Fibroblast of skin of right quadriceps (primary cell): ENCODE data around the gene SAMD11.
A peak's percentile ranks its signal among the peaks of the same experiment; 100 is the strongest.
"Not testable (repeated sequence)": the region's sequence is repeated elsewhere in the genome, so short reads cannot be mapped to it uniquely, and the experiment has no call there.

Experiments
- DNase-seq: peaks from one replicate; pipeline ENCODE4 v3.0.0-alpha.2; 2013

SAMD11 gene

DNA sequence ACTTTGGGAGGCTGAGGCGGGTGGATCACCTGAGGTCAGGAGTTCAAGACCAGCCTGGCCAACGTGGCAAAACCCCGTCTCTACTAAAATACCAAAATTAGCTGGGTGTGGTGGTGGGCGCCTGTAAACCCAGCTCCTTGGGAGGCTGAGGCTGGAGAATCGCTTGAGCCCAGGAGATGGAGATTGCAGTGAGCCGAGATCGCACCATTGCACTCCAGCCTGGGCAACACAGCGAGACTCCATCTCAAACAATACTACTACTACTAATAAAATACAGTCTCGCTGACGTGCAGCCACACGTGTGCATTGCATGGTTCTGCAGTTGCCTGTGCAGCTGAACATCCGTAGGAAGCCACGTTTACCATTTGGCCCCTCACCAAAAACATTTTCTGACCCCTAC is 23.1 kb downstream of the SAMD11 start:
- not testable (repeated sequence) for DNase-seq

DNA sequence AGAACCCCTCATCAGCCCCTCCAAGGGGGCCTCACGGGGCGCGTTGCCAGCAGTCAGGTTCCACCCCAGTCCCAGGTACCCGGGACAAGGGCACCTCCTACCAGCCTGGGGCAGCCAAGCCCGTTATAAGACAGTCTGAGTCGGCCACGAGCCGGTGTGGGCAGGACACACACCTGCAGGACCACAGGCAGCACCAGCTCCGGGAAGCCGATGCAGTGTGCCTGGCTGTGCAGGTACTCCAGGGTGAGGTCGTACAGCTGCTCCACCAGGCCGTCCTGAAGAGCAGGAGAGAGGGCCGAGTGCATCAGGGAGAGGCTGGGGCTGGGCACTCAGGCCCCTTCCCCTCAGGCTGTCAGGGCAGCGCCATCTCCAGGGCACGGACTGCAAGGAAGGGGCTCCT is 24.2 kb downstream of the SAMD11 start:
- DNase-seq = no peak

DNA sequence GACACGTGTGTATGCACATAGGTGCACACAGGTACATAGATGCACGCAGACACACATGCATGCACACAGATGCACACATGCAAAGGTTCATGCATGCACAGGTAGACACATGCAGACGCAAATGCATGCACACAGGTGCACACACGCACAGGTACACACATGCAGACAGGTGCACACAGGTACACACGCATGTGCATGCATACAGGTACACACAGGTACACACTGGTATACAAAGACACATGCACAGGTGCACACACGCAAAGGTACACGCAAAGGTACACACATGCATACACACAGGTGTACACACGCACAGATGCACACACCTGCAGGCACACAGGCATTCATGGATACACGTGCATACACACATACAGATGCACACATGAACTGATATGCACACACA is 26.5 kb downstream of the SAMD11 start:
- no peak for DNase-seq

DNA sequence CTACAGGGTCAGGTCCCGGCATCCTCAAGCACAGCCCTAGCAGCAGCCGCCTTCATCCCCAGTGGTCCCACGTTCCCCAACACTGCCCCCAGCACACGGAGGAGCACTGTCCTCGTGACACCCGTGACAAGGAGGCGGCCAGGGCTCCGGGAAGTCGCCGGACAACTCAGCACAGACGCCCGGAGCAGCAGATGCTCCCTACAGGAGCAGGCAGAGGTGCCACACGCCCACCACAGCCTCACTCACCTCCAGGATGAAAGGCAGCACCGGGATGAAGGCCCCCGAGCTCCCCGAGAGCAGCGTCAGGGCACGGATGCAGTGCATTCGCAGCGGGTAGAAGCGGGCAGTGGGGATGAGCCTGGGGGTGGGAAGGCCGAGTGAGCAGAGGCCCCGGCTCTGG is 27.2 kb downstream of the SAMD11 start:
- DNase-seq = no peak

DNA sequence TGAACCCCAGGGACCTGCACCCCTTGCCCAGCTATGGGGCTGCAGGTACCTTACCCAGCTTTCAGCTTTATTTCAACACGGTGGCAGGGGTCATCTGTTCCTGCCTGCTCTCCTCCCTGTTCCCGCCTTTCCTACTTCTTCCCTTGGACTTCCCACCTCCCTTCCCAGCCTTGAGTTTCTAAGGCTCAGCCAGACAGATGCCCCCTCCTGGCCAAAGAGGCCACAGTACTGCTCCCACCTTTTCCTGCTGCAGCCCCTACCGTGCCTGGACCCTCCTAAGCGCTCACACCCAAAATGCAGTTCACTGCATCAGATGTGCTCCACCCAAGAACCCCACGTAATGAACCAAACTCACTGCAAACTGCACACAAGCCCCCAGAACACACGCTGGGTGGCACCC is 27.6 kb downstream of the SAMD11 start:
- no peak for DNase-seq

DNA sequence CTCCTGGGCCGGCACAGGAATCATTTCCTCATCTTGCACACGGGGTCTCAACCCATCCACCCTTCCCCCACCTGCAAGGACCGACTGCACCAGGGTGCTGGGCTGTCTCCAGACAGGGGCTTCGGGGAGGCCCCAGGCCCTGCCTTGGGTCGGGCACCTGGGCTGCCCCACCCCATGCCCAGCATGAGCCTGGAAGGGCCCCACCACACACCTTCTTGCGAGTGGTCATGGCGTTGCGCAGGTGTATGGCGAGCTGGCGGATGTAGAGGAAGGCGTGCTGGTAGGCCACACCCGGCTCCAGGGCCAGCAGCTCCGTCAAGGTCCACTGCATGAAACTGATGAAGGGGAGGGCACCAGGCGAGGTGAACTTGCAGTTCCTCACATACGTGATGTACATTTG is 28.5 kb downstream of the SAMD11 start:
- no peak for DNase-seq

DNA sequence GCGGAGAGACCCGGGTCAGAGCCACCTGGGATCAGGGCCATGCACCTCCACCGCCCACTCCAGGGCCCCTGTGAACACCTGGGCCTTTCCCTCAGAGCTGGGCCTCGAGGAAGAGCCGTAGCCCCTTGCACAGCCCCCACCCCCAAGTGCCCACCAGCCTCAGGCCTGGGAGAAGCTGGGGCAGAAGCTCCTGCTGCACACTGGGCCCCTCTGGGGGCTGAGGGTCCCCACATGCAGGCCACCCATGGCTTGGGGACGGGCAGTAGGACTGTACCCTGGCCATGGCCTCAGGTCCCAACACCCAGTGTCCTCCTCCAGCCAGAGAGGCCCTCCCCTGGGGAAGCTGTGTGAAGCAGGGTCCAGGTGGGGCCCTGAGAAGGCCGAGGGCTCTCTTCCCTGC is 28.9 kb downstream of the SAMD11 start:
- no peak for DNase-seq

DNA sequence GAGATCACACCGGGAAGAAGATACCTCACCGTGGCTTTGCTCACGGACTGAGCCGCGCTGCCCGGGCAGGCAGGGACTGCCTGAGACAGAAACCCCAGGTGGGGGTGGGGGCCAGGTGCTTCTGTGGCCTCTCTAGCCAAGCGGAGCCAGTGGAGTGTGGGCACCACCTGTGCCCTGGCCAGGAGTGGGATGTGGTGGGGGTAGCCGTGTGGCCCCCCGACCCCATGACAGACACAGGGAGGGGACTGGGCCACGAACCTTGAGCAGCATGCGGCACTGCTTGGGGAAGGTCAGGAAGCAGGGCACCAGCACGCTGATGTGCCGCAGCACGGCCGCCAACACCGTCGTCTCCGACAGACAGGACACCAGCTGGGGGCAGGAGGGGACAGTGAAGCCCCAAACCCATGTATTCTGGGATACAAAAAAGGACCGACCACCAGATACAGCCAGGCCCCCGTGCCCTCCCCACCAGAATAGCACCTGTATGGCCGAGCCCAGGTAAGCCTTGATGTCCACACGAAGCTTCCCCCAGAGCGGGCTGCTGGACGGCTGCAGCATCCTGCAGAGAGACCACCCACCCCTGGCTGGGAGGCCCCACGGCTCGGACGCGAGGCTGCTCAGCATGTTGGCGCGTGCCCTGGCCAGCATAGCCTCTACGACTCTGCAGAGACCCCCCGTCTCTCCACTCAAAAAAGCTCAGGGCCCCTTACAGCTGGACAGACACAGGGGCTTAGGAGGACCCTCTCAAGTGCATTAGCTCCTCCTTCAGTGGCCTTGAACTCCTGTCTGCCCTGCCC is 30.0 kb downstream of the SAMD11 start:
- no peak for DNase-seq

DNA sequence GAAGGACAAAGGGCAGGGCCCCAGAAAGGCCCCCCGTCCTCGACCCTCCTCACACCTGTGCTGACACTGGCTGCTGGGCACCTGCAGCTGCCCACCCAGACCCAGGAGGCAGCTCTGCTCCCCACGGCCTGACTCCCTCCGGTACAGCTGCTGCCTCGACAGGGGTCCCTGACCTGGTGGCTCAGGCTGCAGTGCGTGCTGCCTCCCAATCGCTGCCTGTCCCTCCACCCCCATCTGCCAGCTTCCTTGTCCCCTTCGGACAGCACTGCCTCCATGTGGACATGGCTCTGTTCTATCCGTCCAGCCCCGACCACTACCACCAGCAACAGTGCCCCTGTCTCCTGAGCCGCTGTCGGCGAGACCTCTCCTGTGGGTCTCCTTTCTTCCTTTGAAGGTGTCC is 31.2 kb downstream of the SAMD11 start:
- no peak for DNase-seq

DNA sequence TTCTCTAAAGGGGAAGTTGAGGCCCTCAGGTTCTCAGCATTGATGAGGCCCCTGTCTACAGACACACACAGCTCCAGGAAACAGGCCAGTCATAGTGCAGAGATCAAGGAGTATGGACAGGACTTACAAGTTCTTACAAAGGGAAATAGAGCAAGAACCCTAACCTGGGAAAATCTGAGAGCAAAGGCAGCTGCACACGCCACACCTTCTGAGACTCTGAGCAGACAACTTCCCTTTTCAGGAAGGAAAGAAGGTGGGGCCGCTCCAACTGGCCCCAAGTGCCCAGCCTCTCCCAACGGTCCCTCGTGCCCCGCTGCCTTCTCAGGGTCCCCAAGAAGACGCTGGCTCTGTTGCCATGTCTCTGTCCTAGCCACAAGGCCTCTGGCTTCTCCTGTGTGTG is 31.8 kb downstream of the SAMD11 start:
- no peak for DNase-seq

DNA sequence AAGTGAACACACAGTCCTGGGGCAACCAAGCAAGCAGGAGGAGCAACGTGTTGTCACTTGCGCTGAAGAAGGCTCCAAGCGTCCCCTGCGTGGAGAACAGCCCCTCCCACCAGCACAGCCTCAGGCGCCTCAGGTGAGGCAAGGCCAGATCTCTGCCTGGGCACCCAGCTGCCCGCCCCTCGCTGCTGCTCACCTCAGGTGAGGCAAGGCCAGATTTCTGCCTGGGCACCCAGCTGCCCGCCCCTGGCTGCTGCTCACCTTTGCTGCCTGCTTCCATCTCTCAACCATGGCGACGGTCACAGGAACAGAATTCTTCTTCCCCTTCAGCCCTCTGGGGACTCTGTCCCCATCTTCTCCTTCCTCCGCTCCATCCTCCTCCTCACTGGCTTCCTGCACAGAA is 32.9 kb downstream of the SAMD11 start:
- DNase-seq = no peak

DNA sequence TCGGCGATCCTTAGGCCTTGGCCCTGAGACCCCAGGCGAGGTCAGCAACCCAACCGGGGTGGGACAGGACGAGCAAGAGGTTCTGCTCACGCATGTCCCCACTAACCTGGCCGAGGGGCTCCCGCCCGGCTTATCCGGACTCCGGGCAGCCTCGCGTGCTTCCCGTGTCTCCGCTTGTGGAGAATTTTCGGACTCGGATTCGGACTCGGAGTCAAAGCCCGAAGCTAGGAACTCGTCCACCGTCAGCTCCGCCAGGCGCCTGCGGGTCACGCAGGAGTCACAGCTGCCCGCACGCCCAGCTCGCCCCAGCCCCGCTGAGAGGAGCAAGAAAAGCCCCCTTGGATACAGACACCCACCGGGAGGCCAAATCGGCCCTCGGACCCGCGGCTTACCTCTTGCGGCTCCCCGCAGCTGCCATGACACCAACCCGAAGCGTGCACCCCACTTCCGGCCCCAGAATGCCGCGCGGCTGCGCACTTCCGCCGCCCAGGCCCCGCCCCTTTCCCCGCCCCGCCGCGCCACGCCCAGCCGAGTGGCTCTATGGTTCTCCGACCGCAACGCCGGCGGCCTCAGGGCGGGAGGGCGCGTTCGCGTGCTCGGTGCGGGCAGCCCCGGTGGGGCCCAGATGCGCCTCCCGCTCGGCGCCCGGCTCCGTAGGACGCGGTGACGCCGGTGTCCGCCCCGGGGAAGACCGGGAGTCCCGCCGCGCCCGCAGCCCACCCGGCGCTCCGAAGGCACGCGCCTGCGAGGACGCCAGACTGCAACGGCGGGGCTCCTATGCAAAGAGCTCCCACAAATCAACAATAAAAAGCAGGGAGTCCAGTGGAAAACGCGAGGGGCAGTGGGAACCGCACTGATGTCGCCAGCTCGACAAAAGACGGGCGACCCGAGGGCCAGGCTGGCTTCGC is 35.4 kb downstream of the SAMD11 start, which contains the start of gene NOC2L:
TSS of gene NOC2L (minus strand) at position 434 of the 908 bp plus-strand sequence. CDS start at position 418, 16 bp downstream.
- peak; percentile 88 for DNase-seq

DNA sequence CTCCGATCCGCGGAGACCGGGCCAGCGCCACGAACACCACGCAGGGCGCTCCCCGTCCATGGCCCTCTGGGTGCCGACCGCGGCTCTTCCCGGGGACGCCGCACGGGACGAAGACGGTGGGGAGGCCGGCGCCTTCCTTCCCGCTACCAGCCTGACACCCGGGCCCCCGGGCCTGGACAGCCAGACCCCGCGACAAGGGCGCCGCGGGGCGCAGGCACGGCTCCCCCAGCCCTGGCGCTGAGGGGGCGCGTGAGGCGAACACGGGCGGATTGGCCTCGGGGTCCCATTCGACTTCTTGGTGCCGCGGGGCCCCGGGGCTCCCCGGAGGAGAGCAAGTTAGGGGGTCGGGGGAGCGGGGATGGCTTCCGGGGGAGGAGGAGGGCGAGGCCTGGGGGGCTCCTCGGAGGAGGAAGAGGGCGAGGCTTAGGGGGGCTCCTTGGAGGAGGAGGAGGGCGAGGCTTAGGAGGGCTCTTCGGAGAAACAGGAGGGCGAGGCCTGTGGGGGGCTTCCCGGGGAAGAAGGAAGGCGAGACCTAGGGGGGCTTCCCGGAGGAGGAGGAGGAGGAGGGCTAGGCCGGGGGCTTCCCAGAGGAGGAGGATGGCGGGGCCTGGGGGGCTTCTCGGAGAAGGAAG is 36.1 kb downstream of the SAMD11 start:
- no peak for DNase-seq

DNA sequence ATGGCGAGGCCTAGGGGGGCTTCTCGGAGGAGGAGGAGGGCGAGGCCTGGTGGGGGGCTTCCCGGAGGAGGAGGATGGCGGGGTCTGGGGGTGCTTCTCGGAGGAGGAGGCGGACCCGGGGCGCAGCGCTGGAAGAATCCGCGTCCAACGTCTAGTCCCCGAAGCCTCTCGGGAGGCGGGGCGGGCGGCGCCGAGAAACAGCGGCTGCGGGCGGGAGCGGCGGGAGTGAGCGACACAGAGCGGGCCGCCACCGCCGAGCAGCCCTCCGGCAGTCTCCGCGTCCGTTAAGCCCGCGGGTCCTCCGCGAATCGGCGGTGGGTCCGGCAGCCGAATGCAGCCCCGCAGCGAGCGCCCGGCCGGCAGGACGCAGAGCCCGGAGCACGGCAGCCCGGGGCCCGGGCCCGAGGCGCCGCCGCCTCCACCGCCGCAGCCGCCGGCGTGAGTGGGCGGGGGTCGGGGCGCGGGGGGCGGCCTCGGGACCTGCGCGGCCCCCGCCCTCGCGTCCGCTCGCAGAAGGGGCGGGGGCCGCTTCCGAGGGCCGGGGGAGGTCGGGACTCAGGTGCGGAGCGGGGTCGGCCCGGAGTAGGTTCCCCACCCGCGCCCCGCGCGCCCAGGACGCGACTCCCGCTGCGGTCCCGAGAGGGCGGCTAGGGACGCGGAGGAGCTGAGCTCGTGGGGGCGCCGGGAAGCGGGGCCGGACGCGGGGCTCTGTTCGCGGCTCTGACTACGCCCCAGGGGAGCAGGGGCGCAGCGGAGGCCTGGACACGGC is 36.8 kb downstream of the SAMD11 start, which contains the start of gene KLHL17:
TSS of gene KLHL17 (plus strand) at position 222 of the 769 bp plus-strand sequence. CDS start at position 332, 110 bp downstream.
- DNase-seq = peak; percentile 74

DNA sequence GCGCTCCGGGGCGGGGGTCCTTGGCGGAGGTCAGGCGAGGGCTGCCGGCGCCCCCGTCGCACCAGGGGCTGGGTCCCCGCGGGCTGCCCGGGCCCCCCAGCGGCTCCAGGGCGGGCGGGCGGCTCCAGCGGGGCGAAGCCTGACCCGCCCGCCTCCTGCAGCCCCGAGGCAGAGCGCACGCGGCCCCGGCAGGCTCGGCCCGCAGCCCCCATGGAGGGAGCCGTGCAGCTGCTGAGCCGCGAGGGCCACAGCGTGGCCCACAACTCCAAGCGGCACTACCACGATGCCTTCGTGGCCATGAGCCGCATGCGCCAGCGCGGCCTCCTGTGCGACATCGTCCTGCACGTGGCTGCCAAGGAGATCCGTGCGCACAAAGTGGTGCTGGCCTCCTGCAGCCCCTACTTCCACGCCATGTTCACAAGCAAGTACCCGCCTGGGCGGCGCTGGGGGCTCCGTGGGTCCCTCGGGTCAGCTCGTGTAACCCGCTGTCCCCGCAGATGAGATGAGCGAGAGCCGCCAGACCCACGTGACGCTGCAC is 37.5 kb downstream of the SAMD11 start:
- DNase-seq = no peak

DNA sequence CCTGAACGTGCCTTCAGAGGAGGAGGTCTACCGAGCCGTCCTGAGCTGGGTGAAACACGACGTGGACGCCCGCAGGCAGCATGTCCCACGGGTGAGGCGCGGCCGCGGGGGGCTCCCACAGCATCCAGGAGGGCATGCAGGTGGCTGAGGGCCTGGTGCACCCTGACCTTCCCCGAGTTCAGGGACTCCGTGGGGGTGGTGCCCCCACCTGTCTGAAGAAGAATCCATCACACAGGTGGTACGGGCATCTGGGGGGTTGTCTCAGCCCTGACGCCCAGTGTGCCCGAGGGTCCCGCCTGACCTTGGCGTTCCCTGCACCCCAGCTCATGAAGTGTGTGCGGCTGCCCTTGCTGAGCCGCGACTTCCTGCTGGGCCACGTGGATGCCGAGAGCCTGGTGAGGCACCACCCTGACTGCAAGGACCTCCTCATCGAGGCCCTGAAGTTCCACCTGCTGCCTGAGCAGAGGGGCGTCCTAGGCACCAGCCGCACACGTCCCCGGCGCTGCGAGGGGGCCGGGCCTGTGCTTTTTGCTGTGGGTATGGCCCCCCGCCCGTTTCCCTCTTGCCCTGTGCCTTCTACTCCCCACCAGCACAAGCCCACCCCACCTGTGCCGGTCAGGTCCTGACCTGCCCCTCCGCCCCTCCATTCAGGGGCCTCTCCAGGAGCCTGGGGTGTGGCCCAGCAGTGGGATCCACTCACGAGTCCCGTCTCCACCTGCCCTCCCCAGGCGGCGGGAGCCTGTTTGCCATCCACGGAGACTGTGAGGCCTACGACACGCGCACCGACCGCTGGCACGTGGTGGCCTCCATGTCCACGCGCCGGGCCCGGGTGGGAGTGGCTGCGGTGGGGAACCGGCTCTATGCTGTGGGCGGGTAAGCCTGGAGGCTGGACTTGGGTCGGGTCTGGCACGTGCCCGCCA is 38.9 kb downstream of the SAMD11 start:
- DNase-seq = no peak

DNA sequence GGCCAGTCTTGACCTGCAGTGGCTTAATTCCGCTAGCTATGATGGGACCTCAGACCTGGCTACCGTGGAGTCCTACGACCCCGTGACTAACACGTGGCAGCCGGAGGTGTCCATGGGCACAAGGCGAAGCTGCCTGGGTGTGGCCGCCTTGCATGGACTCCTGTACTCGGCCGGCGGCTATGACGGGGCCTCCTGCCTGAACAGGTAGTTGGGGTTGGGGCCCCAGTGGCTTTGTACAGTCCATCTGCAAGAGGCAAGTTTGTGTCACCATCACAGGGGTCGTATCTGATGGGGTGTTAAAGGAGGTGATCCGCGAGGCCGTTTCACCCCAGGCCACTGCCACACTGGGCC is 39.6 kb downstream of the SAMD11 start:
- DNase-seq = no peak

DNA sequence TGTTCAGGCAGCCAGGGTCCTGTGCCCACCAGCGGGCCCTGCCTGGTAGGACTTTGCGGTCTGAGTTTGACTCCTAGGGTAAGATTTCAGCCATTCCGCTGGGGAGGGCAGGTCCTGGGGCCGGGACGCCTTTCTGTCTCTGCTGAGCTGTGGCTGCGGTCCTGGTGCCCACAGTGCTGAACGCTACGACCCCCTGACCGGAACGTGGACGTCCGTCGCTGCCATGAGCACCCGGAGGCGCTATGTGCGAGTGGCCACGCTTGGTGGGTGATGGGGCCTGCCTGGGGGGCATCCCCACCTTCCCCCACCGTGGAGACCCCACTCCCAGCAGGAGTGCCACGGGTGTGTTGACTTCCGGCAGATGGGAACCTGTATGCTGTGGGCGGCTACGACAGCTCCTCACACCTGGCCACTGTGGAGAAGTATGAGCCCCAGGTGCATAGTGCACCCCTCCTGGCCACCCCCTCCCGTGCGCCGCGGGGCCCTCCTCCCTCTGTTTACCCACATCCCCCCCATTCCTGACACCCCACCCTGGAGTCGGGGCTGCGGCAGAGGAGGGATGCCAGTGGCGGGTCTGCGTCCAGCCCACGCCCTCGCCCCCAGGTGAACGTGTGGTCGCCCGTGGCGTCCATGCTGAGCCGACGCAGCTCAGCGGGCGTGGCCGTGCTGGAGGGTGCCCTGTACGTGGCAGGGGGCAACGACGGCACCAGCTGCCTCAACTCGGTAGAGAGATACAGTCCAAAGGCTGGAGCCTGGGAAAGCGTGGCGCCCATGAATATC is 40.2 kb downstream of the SAMD11 start:
- DNase-seq = no peak

DNA sequence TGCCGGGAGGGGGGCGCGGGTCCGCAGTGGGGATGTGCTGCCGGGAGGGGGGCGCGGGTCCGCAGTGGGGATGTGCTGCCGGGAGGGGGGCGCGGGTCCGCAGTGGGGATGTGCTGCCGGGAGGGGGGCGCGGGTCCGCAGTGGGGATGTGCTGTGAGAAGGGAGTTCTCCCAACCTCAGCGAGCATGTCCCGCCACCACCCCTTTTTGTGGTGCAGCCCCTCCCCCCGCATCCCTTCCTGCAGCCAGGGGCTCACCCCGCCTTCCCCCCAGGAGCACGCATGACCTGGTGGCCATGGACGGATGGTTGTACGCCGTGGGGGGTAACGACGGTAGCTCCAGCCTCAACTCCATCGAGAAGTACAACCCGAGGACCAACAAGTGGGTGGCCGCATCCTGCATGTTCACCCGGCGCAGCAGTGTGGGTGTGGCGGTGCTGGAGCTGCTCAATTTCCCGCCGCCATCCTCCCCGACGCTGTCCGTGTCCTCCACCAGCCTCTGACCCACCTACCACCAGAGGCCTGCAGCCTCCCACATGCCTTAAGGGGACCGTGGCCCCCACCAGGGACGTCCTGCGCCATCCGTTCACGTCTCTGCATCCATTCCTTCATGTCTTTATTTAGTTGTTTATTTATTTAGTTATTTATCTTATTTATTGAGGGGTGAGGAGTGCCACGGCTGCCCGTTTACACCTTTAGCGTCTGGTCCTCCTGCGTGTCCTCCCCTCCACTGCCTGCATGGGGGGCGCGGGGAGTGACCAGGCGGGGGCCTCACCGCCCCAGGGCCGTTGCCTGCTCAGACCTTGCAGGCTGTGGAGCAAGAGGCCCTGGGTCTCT is 41.2 kb downstream of the SAMD11 start:
- no peak for DNase-seq
